Measurements from ENCODE around the gene OXCT2. TPM values are rescaled to one million over a fixed set of nuclear protein-coding genes. Genes with fewer than 3 reads are reported as not detected.

OXCT2 gene
- total RNA-seq, 1 donor from 2014 or later, result 2.1 TPM

DNA sequence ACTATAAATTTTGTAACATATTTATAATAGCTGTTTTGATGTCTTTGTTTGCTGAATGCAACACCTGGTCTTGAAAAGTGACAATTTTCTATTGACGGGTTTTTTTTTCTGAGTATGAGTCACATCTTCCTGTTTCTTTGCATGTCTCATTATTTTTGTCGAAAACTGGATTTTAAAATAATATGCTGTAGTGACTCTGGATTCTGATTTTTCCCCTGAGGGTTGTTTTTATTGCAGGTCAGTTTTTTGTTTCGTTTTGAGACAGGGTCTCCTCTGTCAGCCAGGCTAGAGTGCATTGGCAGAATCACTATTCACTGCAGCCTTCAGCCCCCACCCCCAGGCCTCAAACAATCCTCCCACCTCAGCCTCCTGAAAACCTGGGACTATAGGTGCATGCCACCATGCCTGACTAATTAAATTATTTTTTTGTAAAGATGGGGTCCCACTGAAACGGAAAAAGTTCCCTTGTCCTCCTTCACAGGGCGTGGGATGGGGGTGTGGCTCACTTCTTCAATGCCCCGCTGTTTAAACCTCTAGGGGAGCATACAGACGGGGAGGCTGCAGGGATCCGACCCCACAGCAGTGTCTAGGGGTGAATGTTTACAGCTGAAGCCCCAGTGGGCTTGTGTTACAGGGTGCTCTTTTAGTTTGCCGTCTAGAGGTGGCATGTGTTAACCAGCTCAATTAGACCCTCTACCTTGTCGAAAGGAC lies 43.8 kb downstream of the OXCT2 start:
- H4K20me1 ChIP-seq (ENCODE audit: low read depth), result no peaks in the 10 kb centered on the region
- Mint-ChIP-seq H3K9me3 (no peaks in the 10 kb centered on the region), H3K27ac (no peak overlapping the region), H3K4me1 (no peaks in the 10 kb centered on the region), H3K27me3 (ENCODE audit: insufficient read depth, low read depth) (peaks cover 38% of the 10 kb centered on the region), H3K4me3 (no peak overlapping the region), H3K36me3 (no peaks in the 10 kb centered on the region)
- no peak overlapping the region for H3K4me3 ChIP-seq
- no peak overlapping the region for H3K4me2 ChIP-seq
- DNase-seq (ENCODE audit: low spot score), result no peak
- H3K4me1 ChIP-seq, result no peaks in the 10 kb centered on the region
- no peaks in the 10 kb centered on the region for H3K79me2 ChIP-seq (ENCODE audit: low read depth)
- no peaks in the 10 kb centered on the region for H3F3A ChIP-seq (ENCODE audit: low read depth)
- no peak overlapping the region for H3K9ac ChIP-seq
- no peaks in the 10 kb centered on the region for H3K36me3 ChIP-seq
- TF ChIP-seq EZH2phosphoT487 (IDR thresholded peaks at IDR 0.05) (no peak), EZH2 (IDR thresholded peaks at IDR 0.05) (peak; percentile 47)
- no peaks in the 10 kb centered on the region for H3K9me3 ChIP-seq (ENCODE audit: low read depth)
- H3K27me3 ChIP-seq, result peaks cover 100% of the 10 kb centered on the region
- H3K27ac ChIP-seq, result no peak overlapping the region
- H2AFZ ChIP-seq (replicated peaks), result no peak overlapping the region

DNA sequence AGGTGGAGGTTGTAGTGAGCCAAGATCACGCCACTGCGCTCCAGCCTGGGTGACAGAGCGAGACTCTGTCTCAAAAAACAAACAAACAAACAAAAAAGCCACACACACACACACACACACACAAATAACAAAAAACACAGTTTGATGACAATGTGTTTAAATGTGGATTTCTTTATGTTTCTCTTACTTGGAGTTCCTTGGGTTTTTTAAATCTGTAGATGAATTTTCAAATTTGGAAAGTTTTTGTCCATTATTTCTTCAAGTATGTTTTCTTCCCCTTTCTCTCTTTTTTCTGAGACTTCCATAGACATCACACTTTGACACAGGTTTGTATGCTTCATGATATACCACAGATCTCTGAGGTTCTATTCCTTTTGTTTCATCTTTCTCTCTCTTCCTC lies 44.5 kb downstream of the OXCT2 start:
- no peak for TF ChIP-seq EZH2phosphoT487 (IDR thresholded peaks at IDR 0.05)
- TF ChIP-seq, protein P1, sequence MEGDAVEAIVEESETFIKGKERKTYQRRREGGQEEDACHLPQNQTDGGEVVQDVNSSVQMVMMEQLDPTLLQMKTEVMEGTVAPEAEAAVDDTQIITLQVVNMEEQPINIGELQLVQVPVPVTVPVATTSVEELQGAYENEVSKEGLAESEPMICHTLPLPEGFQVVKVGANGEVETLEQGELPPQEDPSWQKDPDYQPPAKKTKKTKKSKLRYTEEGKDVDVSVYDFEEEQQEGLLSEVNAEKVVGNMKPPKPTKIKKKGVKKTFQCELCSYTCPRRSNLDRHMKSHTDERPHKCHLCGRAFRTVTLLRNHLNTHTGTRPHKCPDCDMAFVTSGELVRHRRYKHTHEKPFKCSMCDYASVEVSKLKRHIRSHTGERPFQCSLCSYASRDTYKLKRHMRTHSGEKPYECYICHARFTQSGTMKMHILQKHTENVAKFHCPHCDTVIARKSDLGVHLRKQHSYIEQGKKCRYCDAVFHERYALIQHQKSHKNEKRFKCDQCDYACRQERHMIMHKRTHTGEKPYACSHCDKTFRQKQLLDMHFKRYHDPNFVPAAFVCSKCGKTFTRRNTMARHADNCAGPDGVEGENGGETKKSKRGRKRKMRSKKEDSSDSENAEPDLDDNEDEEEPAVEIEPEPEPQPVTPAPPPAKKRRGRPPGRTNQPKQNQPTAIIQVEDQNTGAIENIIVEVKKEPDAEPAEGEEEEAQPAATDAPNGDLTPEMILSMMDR (IDR thresholded peaks at IDR 0.05), result no peak
- no peak for TF ChIP-seq EZH2 (IDR thresholded peaks at IDR 0.05)
- H3K27me3 Mint-ChIP-seq (ENCODE audit: insufficient read depth, low read depth), result peaks cover 39% of the 10 kb centered on the region
- peaks cover 100% of the 10 kb centered on the region for H3K27me3 ChIP-seq

DNA sequence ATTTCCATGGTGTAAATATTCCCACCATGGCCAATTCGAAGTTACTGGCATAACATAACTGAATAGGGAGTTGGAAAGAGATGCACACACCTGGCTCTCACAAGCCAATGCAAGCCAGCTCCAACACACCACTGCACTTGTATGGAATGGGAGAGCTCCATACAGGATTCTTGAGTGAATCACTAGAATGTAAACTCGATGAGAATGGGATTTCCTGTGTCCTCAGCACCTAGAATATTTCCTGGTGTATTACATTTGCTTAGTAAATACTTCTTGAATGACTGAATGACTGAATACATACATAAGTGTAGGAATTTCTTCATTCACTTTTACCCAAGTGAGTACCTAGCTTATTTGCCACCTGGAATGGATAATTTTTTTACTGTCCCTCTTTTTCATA lies 48.7 kb downstream of the OXCT2 start:
- no peaks in the 10 kb centered on the region for H3K9me3 Mint-ChIP-seq

More for the DNA sequence above, 44.5 kb downstream of the OXCT2 start:
- no peak overlapping the region for H3K4me2 ChIP-seq
- no peaks in the 10 kb centered on the region for H3K9me3 ChIP-seq (ENCODE audit: low read depth)
- H3K27ac Mint-ChIP-seq, result no peak overlapping the region
- H3K79me2 ChIP-seq (ENCODE audit: low read depth), result no peaks in the 10 kb centered on the region
- H3K4me1 Mint-ChIP-seq, result no peaks in the 10 kb centered on the region
- no peaks in the 10 kb centered on the region for H3K36me3 Mint-ChIP-seq
- no peaks in the 10 kb centered on the region for H3K4me1 ChIP-seq
- no peak overlapping the region for H3K4me3 ChIP-seq
- no peaks in the 10 kb centered on the region for H3F3A ChIP-seq (ENCODE audit: low read depth)
- H3K9ac ChIP-seq, result no peak overlapping the region
- no peak for DNase-seq (ENCODE audit: low spot score)
- H3K4me3 Mint-ChIP-seq, result no peak overlapping the region
- no peak overlapping the region for H3K27ac ChIP-seq
- no peaks in the 10 kb centered on the region for H3K36me3 ChIP-seq
- H4K20me1 ChIP-seq (ENCODE audit: low read depth), result no peaks in the 10 kb centered on the region
- no peaks in the 10 kb centered on the region for H3K9me3 Mint-ChIP-seq
- no peak overlapping the region for H2AFZ ChIP-seq (replicated peaks)

More for the DNA sequence above, 48.7 kb downstream of the OXCT2 start:
- Histone ChIP-seq H4K20me1 (ENCODE audit: low read depth) (no peaks in the 10 kb centered on the region), H2AFZ (replicated peaks) (no peak overlapping the region), H3K4me1 (no peaks in the 10 kb centered on the region), H3K9me3 (ENCODE audit: low read depth) (no peaks in the 10 kb centered on the region), H3K36me3 (no peaks in the 10 kb centered on the region), H3K4me2 (no peak overlapping the region), H3K79me2 (ENCODE audit: low read depth) (no peaks in the 10 kb centered on the region), H3K27ac (no peak overlapping the region), H3K9ac (no peak overlapping the region), H3K27me3 (peaks cover 99% of the 10 kb centered on the region), H3F3A (ENCODE audit: low read depth) (no peaks in the 10 kb centered on the region), H3K4me3 (no peak overlapping the region)
- Mint-ChIP-seq H3K36me3 (no peaks in the 10 kb centered on the region), H3K27ac (no peak overlapping the region), H3K4me1 (peaks cover 3% of the 10 kb centered on the region), H3K4me3 (no peak overlapping the region), H3K27me3 (ENCODE audit: insufficient read depth, low read depth) (peaks cover 26% of the 10 kb centered on the region)
- TF ChIP-seq EZH2 (IDR thresholded peaks at IDR 0.05) (no peak), EZH2phosphoT487 (IDR thresholded peaks at IDR 0.05) (no peak)
- TF ChIP-seq, protein P1 (IDR thresholded peaks at IDR 0.05), result no peak
- no peak for DNase-seq (ENCODE audit: low spot score)

Data from neural progenitor cell (in vitro differentiated cells).